ENCODE measurements around the gene COG4.
"Not testable (repeated sequence)": the region's sequence is repeated elsewhere in the genome, so short reads cannot be mapped to it uniquely, and the experiment has no call there.

Gene COG4

DNA sequence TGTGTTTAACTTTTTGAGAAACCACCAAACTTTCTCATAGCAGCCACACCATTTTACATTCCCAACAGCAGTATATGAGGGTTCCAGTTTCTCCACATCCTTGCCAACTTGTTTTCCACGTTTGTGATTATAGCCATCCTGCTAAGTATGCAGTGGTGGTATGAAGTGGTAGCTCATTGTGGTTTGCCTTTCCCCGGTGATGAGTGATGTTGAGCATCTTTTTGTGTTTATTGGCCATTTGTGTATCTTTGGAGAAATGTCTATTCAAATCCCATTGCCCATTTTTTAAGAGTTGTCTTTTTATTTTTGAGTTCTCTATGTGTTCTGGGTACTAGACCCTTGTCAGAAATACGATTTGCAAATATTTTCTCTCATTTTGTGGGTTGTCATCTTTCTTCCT lies 17.6 kb upstream of the COG4 start:
- no peaks in the 10 kb centered on the region for H3K27me3 ChIP-seq (replicated peaks; ENCODE audit: control insufficient read depth, insufficient read depth, low read length)
- H3K36me3 ChIP-seq (ENCODE audit: control insufficient read depth, insufficient read depth, low read length): peaks cover 30% of the 10 kb centered on the region
- H3K4me3 ChIP-seq (replicated peaks; ENCODE audit: low read depth, low read length): no peak overlapping the region
- DNase-seq (ENCODE audit: extremely low read depth, insufficient read length): no peak
- TF ChIP-seq, protein P1, sequence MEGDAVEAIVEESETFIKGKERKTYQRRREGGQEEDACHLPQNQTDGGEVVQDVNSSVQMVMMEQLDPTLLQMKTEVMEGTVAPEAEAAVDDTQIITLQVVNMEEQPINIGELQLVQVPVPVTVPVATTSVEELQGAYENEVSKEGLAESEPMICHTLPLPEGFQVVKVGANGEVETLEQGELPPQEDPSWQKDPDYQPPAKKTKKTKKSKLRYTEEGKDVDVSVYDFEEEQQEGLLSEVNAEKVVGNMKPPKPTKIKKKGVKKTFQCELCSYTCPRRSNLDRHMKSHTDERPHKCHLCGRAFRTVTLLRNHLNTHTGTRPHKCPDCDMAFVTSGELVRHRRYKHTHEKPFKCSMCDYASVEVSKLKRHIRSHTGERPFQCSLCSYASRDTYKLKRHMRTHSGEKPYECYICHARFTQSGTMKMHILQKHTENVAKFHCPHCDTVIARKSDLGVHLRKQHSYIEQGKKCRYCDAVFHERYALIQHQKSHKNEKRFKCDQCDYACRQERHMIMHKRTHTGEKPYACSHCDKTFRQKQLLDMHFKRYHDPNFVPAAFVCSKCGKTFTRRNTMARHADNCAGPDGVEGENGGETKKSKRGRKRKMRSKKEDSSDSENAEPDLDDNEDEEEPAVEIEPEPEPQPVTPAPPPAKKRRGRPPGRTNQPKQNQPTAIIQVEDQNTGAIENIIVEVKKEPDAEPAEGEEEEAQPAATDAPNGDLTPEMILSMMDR (IDR thresholded peaks at IDR 0.05; ENCODE audit: insufficient read depth, low read length, poor library complexity, severe bottlenecking): no peak

DNA sequence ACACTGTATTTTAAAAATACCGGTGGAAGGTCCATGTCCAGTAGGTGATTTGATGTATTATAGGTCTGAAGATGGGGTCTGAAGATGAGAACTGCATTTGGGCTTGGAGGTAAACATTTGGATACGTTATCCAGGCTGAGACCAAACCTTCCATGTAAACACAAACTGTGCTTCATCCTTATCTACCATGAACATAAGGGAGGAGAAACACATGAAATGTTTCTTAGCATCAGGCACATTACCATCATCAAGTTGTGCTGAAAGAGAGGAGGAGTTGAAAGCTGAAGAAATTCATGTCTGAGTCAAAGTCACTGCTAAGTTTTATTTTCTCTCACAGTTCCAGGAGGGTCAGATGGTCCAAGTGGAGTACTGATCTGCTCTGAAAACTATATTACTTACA lies 11.6 kb upstream of the COG4 start:
- peaks cover 22% of the 10 kb centered on the region for H3K36me3 ChIP-seq (ENCODE audit: control insufficient read depth, insufficient read depth, low read length)
- DNase-seq (ENCODE audit: extremely low read depth, insufficient read length): no peak

DNA sequence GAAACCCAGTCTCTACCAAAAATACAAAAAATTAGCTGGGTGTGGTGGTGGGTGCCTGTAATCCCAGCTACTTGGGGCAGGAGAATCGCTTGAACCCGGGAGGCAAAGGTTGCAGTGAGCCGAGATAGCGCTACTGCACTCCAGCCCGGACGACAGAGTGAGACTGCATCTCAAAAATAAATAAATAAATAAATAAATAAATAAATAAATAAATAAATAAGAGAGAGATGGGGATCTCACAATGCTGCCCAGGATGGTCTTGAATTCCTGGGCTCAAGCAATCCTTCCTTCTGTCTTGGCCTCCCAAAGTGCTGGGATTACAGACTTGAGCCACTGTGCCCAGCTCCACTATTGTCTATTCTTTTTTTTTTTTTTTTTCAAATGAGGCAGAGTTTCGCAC lies 6.6 kb upstream of the COG4 start:
- H3K27me3 ChIP-seq (replicated peaks; ENCODE audit: control insufficient read depth, insufficient read depth, low read length); DNase-seq (ENCODE audit: extremely low read depth, insufficient read length); H3K4me3 ChIP-seq (replicated peaks; ENCODE audit: low read depth, low read length): not testable (repeated sequence)
- H3K36me3 ChIP-seq (ENCODE audit: control insufficient read depth, insufficient read depth, low read length): peaks cover 21% of the 10 kb centered on the region

More for the DNA sequence above, 11.6 kb upstream of the COG4 start:
- TF ChIP-seq, protein P1 (IDR thresholded peaks at IDR 0.05; ENCODE audit: insufficient read depth, low read length, poor library complexity, severe bottlenecking): no peak
- Histone ChIP-seq H3K4me3 (replicated peaks; ENCODE audit: low read depth, low read length) (no peak overlapping the region), H3K27me3 (replicated peaks; ENCODE audit: control insufficient read depth, insufficient read depth, low read length) (no peaks in the 10 kb centered on the region)

DNA sequence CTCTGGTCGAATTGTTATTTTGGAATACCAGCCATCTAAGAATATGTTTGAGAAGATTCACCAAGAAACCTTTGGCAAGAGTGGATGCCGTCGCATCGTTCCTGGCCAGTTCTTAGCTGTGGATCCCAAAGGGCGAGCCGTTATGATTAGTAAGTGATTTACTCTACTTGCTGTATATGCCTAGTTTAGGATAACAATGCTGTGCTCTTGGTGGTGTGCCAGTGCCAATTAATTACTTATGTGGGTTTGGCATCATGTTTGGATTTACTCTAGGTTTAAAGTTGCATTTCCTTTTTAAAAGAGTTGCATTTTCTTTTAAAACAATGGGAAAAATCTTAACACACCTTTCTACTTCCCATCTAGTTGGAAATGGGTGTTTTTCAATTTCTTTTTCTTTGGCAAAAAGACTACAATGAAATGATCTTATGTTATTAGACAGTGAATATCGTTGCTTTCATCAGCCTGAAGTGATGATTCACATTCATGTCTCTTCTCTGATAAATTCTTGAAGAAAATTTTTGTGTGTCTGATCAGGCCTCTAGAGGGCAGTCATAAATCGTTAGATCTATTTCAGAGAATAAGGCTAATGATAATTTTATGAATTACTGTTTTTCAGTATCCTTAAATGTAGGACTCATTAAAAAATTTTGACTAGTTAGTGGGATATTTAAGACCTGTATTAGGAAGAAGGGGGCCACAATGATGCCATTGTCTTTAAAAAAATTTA lies 5.9 kb upstream of the COG4 start:
- Histone ChIP-seq H3K36me3 (ENCODE audit: control insufficient read depth, insufficient read depth, low read length) (peaks cover 19% of the 10 kb centered on the region), H3K4me3 (replicated peaks; ENCODE audit: low read depth, low read length) (no peak overlapping the region), H3K27me3 (replicated peaks; ENCODE audit: control insufficient read depth, insufficient read depth, low read length) (no peaks in the 10 kb centered on the region)
- DNase-seq (ENCODE audit: extremely low read depth, insufficient read length): no peak
- TF ChIP-seq, protein P1 (IDR thresholded peaks at IDR 0.05; ENCODE audit: insufficient read depth, low read length, poor library complexity, severe bottlenecking): peak; percentile 44

DNA sequence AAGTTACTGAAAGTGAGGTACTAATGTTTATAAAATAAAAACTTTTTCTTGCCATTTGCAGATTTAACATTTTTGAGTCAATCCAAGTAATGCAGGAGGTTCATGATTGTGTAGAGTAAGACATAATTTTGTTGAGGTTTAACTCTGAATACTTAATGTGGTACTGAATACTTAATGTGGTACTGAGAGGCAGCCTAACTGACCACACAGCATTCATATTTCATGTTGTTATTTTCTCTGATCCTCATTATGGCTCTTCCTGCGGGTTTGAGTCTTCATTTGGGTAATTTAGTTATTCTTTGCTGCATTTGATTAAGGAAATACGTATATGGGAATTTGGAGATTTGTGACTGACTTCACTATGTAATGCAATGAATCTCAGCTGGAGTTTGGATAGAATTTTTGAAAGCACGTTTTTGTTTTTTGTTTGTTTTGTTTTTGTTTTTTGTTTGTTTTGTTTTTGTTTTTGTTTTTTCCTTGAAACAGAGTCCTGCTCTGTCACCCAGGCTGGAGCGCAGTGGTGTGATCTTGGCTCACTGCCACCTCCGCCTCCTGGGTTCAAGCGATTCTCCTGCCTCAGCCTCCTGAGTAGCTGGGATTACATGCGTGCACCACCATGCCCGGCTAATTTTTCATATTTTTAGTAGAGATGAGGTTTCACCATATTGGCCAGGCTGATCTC lies 4.1 kb upstream of the COG4 start:
- H3K36me3 ChIP-seq (ENCODE audit: control insufficient read depth, insufficient read depth, low read length): peaks cover 12% of the 10 kb centered on the region

DNA sequence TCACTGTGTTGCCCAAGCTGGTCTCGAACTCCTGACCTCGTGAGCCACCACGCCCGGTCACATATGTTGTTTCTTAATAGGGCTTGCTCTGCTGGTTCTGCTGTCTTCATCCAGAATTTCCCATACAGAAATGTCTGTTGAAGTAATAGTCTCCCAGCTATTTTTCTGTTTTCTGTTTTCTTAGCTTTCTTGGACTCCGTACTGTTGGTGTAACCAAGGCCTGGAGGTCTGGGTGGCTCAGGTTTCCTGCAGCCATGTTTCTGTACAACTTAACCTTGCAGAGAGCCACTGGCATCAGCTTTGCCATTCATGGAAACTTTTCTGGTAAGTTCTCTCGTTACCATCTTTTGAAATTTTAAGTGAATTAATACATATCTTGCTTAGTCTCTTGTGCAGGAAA lies 3.0 kb upstream of the COG4 start:
- Histone ChIP-seq H3K36me3 (ENCODE audit: control insufficient read depth, insufficient read depth, low read length) (peaks cover 7% of the 10 kb centered on the region), H3K27me3 (replicated peaks; ENCODE audit: control insufficient read depth, insufficient read depth, low read length) (no peaks in the 10 kb centered on the region), H3K4me3 (replicated peaks; ENCODE audit: low read depth, low read length) (peak overlapping the region; percentile 39)
- TF ChIP-seq, protein P1 (IDR thresholded peaks at IDR 0.05; ENCODE audit: insufficient read depth, low read length, poor library complexity, severe bottlenecking): no peak
- no peak for DNase-seq (ENCODE audit: extremely low read depth, insufficient read length)

More for the DNA sequence above, 4.1 kb upstream of the COG4 start:
- TF ChIP-seq, protein P1 (IDR thresholded peaks at IDR 0.05; ENCODE audit: insufficient read depth, low read length, poor library complexity, severe bottlenecking): no peak
- Histone ChIP-seq H3K4me3 (replicated peaks; ENCODE audit: low read depth, low read length) (peak overlapping the region; percentile 2; the same call in 1 of the 2 replicates), H3K27me3 (replicated peaks; ENCODE audit: control insufficient read depth, insufficient read depth, low read length) (no peaks in the 10 kb centered on the region)
- DNase-seq (ENCODE audit: extremely low read depth, insufficient read length): no peak

DNA sequence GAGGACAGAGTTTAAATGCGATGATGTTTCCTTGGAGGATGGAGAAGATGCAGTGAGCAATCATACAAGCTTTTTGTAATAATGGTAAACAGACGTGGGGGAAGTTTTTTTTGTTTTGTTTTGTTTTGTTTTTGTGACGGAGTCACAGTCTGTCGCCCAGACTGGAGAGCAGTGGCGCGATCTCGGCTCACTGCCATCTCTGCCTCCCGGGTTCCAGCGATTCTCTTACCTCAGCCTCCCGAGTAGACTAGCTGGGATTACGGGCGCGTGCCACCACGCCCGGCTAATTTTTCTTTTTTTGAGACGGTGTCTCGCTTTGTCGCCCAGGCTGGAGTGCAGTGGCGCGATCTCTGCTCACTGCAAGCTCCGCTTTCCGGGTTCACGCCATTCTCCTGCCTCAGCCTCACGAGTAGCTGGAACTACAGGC lies 1.1 kb upstream of the COG4 start:
- DNase-seq (ENCODE audit: extremely low read depth, insufficient read length); H3K36me3 ChIP-seq (ENCODE audit: control insufficient read depth, insufficient read depth, low read length); H3K27me3 ChIP-seq (replicated peaks; ENCODE audit: control insufficient read depth, insufficient read depth, low read length): not testable (repeated sequence)
- H3K4me3 ChIP-seq (replicated peaks; ENCODE audit: low read depth, low read length): peak overlapping the region; percentile 89

Data from GM06990 (cell line).